Tongue (tissue), 2 donors: ENCODE data around the gene HOXC9. TPM values are rescaled to one million over a fixed set of nuclear protein-coding genes. Genes with fewer than 3 reads are reported as not detected.

ENCODE experiments used
- DNase-seq: peaks from one replicate; pipeline ENCODE4 v3.0.0-alpha.2; 2015
- total RNA-seq: library from RNA; depleted of rRNA; stranded (reverse); fragments of >200 nt; gene quantifications from one replicate; pipeline ENCODE4 v1.2.3, GENCODE V29; 2014

The HOXC9 gene
- not detected for total RNA-seq

DNA sequence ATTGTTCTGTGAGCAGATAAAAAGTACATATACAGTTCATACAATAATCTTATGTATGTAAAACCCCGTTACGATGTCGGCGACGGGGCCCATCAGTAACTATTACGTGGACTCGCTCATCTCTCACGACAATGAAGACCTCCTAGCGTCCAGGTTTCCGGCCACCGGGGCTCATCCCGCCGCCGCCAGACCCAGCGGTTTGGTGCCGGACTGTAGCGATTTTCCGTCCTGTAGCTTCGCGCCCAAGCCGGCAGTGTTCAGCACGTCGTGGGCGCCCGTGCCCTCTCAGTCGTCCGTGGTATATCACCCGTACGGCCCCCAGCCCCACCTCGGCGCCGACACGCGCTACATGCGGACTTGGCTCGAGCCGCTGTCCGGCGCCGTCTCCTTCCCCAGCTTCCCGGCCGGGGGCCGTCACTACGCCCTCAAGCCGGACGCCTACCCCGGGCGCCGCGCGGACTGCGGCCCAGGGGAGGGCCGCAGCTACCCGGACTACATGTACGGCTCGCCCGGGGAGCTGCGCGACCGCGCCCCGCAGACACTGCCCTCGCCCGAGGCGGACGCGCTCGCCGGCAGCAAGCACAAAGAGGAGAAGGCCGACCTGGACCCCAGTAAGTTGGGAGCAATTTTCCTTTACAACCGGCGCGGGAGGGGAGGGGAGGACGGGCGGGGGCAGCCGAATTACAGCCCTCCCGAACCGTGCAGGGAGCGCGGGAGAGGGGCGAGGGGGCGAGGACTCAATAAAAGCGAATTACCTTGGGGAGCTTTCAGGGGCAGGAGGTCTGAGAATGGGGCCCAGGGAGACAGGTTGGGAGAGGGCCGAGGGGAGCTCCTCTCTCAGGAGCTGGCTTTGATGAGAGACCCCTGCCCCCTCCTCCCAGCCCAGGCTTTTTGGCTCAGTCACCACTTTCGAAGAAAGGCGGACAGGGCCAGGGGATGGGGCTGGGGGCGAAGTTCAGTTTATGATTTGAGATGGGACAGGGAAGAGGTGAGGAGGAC lies at the start of gene HOXC9:
TSS of gene HOXC9 (plus strand) at position 46 of the 999 bp plus-strand sequence. CDS start at position 74, 28 bp downstream.
- no peak for DNase-seq

DNA sequence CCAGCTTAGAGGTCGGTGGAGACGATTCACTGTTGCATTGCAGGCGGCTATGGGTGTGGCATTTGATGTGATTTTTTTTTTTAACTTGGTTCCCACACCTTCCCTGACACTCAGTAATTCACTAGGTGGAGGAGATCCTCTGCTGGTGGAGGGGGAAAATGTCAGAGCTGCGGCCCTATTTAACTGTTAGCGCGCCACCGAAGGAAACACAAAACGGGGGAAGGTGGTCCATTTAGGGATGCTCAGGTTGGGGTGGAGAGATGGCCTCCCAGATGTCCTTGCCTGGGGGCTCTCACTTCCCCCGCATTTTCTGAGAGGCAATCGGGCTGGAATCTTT lies 49.6 kb upstream of the HOXC9 start:
- DNase-seq = no peak

GRCh38 chr12:53950789-53951576 lies 49.0 kb upstream of the HOXC9 start:
- no peak for DNase-seq

DNA sequence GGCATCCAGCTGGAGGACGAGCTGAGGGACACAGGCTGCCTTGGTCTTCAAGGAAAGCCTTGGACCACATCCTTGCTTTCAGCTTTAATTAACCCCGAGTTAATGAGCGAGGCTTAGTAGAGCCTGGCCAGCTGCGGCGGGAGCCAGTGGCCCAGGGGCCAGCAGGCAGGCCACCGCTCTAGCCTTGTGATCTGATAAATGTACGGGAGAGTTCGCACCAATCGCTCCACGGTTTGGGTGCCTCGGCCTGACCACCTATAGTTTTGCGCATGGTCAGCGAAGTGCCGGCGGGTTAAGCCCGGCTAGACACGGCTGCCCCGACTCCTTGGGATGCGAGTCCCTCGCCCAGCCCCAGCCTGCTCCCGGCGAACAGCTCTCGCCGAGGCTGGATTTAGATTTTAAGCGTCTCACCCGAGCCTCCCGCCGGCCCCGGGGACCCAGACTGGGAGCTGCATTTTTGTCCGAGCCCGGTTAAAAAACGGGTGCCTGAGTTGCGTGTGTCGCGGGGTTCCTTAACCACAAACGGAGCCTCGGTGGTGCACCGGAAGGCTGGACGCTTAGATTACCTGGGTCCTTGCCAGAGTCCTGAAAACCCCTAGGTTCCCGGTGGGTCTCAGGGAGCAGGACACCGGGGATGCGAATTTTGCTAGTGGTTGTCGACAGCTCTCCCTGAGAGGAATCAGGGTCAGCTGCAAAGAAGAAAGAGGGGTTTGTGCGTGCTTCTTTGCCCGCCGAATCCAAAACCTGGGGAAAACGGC lies 48.2 kb upstream of the HOXC9 start:
- no peak for DNase-seq

GRCh38 chr12:53952335-53952694 lies 47.6 kb upstream of the HOXC9 start:
- DNase-seq = no peak

- DNase-seq = no peak
These were observed 46.9 kb upstream of the HOXC9 start for GRCh38 chr12:53952871-53953734.

- no peak for DNase-seq
These were observed 45.9 kb upstream of the HOXC9 start for GRCh38 chr12:53953831-53954693.

- DNase-seq = no peak
These were observed 45.3 kb upstream of the HOXC9 start, which contains the start of gene HOXC12 for GRCh38 chr12:53954694-53955035. Gene HOXC12, plus strand, starts transcription at chr12:53954903. Its CDS starts 27 bp downstream, at chr12:53954930.

DNA sequence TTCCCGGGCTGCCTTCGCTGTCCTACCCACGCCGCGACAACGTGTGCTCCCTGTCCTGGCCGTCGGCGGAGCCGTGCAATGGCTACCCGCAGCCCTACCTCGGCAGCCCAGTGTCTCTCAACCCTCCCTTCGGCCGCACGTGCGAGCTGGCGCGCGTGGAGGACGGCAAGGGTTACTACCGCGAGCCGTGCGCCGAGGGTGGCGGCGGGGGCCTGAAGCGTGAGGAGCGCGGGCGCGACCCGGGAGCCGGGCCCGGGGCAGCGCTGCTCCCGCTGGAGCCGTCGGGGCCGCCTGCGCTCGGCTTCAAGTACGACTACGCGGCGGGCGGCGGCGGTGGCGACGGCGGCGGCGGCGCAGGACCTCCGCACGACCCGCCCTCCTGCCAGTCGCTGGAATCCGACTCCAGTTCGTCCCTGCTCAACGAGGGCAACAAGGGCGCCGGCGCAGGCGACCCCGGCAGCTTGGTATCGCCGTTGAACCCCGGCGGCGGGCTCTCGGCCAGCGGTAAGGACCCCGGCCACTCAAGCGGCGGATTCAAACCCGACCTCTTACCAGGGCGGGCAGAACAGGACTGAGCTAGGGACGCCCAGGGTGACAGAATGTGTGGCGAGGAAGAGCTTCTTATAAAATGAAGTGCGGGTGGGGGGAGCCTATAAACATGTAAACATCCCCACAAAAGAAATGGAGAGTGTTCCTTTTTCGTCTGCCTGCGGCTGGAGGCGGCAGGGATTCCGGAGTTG lies 44.8 kb upstream of the HOXC9 start:
- no peak for DNase-seq

DNA sequence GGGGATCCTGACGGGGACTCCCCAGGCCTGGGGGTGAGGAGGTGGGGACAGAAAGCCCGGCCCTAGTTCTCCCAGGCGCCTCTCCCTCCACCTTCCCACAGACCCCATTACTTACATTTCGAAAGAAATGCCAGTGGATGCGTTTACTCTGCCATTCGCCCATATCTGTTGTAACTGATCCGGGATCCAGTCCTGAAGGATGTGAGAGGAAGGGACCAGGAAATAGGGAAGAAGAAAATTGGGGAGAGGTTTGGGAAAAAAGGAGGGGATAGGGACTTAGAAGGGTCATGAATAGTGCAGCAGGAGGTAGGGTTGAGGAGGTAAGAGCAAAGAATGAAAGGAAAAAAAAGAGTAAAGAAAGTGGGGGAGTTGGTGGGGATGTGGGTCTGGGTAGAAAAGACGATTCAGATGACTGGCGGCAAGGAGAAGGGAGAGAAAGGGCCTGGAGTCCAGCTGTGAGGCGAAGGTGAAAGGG lies 44.1 kb upstream of the HOXC9 start:
- no peak for DNase-seq

GRCh38 chr12:53956251-53956887 lies 43.6 kb upstream of the HOXC9 start:
- no peak for DNase-seq

DNA sequence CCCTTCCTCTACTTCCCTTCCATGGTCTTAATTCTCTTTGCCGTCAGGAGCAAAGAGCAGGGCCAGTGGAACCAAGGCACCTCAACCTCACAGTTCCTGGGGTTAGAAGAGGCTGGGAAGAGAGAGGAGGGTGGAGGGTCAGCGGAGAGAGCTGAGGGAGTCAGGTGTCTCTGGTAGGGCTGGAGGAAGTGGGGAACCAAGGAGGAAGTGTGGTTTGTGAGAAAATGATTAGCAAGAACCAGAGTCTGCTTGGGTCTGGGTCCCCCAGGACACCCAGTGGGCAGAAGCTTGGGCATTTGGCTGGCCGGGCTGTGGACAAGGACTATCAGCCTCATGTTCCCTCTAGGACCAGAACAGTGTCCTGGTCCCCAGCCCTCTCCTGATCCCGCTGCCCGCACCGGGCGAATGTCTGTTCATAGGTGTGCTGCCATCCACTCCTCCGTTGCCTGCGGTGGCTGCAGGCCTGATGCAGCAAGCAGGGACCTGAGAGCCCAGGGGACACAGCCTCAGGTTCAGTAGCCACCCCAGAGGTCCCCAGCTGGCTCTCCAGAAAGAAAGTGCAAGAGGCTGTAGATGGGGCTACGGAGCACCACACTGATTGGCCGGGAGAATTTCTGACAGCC lies 42.9 kb upstream of the HOXC9 start:
- DNase-seq = no peak

DNA sequence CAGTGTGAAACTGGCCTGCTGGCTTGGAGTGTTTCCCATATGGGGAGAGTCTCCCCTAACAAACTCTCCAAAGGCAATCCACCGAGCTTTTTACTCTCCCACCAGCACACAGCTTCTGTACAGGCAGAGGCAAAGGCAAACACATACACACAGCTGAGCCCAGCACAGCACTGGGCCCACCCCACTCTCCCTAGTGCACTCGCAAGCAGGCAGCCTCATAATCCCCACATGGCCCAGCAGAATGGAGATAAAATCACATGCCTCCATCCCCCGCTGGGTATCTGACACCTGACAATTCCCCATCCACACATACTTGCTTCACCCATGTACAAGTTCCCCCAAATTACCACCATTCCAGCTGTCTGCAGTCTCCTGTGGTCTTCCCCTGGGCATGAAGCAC lies 41.8 kb upstream of the HOXC9 start:
- DNase-seq = no peak

DNA sequence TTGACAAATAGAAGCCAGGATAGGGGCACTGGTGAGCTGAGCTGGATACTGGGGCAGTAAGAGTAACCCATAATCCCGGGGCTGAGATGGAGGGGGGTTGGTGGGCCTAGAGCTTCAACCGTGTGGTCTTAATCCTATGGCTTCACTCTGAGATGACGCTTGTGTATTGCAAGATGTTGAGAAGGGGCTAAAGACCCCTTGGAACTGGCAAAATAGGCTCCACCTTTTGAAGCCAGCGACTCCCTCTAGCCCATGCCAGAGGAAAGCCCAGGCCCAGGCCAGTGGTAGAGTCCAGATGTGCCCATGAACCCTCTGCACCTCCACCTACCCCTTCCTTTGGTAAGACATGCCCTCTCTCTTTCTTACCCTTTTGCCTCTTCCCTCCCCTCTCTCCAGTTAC lies 40.6 kb upstream of the HOXC9 start:
- DNase-seq = no peak

DNA sequence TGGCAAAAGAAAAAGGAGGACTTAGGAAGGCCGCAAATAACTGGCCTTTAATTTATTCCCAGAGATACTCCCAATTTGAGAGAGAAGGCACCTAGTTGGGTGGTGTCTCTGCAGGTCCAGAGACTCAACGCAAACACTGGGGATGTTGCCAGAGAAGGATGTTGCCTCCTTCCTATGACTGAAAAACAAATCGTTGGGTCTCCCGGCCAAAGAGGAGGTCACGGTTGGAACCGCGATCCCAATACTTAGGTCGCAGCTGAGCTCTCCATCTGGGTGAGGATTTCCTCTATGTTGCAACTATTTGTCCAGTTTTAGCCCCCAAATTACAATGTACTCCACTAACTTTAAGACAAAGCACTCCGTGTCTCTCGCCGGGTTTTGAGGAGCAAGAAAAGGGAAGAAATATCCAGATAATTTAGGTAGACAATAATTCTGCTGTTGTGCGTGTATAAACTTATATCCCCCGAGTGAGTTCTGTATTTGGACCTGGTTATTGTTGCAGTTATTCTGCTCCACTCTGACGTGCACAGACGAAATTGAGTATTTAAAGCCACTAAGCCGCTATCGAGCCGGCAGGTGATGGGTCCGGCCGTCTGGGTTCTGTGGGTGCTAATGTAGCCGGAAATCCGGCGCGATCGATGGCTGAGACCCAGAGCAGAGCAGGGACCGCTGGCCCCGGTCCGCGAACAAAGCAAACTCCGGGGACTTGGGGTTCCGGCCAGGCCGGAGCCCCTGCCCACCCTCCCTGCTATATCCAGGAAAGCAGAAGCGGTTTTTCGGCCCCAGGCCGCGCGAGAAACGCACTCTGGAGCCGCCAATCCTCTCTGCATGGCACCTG lies 39.6 kb upstream of the HOXC9 start:
- DNase-seq = no peak

GRCh38 chr12:53961025-53961761 lies 38.8 kb upstream of the HOXC9 start:
- no peak for DNase-seq

DNA sequence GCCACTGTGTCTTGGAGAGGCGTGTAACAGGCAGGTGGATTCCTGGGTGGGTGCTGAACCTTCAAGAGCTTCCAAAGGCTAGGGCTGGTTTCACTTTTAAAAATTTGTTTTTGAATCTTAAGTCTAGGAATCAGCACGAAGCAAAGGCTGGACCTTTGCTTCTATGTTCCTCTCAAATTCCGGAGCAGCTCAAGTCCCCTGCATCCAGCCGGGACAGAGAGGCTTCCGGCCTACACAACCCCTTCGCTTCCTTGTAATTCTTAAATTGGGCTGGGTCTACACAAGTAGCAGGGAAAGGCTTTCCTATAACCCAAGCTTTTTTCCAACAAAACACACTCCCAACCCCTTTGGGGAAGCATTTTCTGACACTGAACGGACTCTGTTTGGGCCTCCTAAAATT lies 37.0 kb upstream of the HOXC9 start:
- DNase-seq = no peak
